NT2/D1 (cell line): ENCODE results near the gene AIRE.

ENCODE experiments used
- SUZ12 ChIP-seq: IDR thresholded peaks from 2 replicates; pipeline ENCODE4 v1.6.1; 2011; ENCODE audit not compliant: insufficient read length, insufficient read depth; ENCODE audit errors: extremely low read depth
- YY1 ChIP-seq: IDR thresholded peaks from 2 replicates; pipeline ENCODE4 v1.6.1; 2011; ENCODE audit not compliant: insufficient read length, insufficient read depth
- ZNF274 ChIP-seq: IDR thresholded peaks from 2 replicates; pipeline ENCODE4 v1.6.1; 2011; ENCODE audit warnings: mild to moderate bottlenecking, low read depth, low read length

DNA sequence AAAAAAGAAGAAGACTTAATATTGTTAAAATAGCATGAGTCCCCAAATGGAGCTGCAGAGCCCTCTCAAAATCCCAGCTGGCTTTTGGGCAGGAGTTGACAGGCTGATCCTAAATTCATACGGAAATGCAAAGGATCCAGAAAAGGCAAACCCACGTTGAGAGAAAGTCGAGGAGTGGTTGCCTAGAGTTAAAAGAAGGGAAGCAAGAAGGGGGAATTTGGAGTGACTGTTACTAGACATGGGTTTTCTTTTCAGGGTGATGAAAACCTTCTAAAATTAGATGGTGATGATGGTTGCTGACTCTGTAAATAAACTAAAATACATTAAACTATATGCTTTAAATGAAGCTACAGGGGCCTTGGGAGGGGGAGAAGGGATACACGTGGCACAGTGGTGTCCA, 25.6 kb upstream of the AIRE start:
- no peak for TF ChIP-seq ZNF274
- TF ChIP-seq YY1: no peak
- no peak for TF ChIP-seq SUZ12
